ENCODE data around the gene NIPBL. TPM values are rescaled to one million over a fixed set of nuclear protein-coding genes. Genes with fewer than 3 reads are reported as not detected.

NIPBL gene
- total RNA-seq, 2 experiments from 2014 or later: 55.5 to 58.7 TPM

DNA sequence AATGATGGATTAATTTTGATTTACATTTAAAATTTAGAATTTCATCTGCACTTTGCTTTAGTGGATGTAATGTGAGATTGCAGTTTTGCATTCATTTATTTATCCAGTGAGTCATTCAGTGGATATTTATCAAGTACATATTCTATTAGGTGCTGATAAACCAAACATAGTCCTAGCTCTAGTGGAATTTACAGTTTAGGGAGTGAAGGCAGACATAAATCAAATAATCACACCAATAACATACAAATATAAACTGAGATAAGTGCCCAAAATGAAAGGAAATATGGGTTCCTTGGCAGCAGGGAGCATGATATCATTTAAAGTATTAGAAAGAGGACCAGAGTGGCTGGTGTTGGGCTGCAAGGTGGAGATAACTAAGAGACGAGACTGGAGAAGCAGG, 14.7 kb upstream of the NIPBL start:
- Mint-ChIP-seq H3K4me1 (no peaks in the 10 kb centered on the region), H3K27me3 (peaks cover 25% of the 10 kb centered on the region), H3K4me3 (no peak overlapping the region), H3K27ac (no peak overlapping the region), H3K36me3 (ENCODE audit: low read depth) (no peaks in the 10 kb centered on the region), H3K9me3 (no peaks in the 10 kb centered on the region)
- CTCF ChIA-PET: no interaction called here
- POLR2A ChIA-PET: no interaction called here
- no peak for DNase-seq

DNA sequence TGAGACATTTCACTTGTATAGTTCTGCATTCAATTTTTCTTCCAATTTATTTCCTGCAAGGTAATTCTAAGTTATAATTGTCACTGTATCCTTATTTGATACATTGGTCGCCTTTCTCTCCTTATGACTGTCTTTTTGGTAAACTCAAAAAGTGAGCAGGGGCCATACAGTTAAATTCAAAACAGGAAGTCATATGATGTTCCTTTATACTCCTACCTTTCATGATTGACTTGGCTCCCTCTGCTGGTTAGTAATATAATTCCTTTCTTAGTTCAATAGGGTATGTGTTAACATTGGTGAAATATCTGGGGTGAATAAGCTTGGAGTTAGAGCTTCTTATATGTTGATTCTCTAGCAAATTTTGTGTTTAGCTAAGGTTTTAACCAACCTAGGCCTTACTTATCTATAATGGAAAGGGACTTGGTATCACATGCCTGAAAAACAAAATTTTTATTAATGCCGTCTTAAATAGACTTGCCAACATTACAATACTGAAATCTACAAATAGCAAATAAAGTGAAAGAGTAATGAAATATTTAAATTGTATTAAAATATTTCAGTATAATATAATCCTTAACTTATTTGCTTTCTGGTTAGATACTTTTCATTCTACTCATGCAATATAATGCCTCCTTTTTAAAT, 6.0 kb upstream of the NIPBL start:
- no peaks in the 10 kb centered on the region for H3K27me3 Mint-ChIP-seq
- CTCF ChIA-PET: interaction anchor here (0.5 to 4.3 kb wide), 6 partner anchors 24 to 484 kb away, joined by 3 to 20 read pairs (median 6); no protein-coding TSS in a partner anchor
- peaks cover 34% of the 10 kb centered on the region for H3K4me1 Mint-ChIP-seq
- no peak overlapping the region for H3K27ac Mint-ChIP-seq
- H3K36me3 Mint-ChIP-seq (ENCODE audit: low read depth): peaks cover 16% of the 10 kb centered on the region
- no peak overlapping the region for H3K4me3 Mint-ChIP-seq
- DNase-seq: no peak
- no peaks in the 10 kb centered on the region for H3K9me3 Mint-ChIP-seq
- POLR2A ChIA-PET: interaction anchor here (1.0 kb wide), 1 partner anchor 720 kb away, joined by 3 read pairs; no protein-coding TSS in a partner anchor

DNA sequence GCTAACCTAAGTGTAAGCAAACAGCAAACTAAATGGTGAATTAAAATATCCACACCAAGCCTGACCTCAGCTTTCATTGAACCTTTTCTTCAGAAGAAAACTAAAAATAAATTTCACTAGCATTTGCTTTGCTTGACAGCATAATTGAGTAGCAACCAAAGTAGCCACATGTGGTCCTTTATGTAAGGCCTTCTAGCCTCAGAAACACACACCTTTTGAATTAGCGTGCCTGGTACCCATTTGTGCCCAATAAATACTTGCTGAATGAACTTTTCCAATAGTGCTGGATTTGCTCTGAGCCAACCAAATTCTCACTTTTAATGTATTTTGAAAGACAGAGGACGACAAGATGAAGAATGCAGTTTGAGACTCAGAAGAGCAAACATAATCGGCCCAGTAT, 2.1 kb upstream of the NIPBL start:
- Mint-ChIP-seq H3K4me1 (peaks cover 43% of the 10 kb centered on the region), H3K4me3 (peak overlapping the region; percentile 78), H3K27ac (peak overlapping the region; percentile 42), H3K36me3 (ENCODE audit: low read depth) (peaks cover 19% of the 10 kb centered on the region), H3K27me3 (no peaks in the 10 kb centered on the region), H3K9me3 (no peaks in the 10 kb centered on the region)
- CTCF ChIA-PET: interaction anchor here (0.8 to 1.0 kb wide), 2 partner anchors 98 to 135 kb away, joined by 3 to 4 read pairs; no protein-coding TSS in a partner anchor
- POLR2A ChIA-PET: interaction anchor here (1.4 to 2.2 kb wide), 2 partner anchors 12 to 497 kb away, joined by 3 to 7 read pairs; partner anchors contain the start of gene NUP155
- DNase-seq: no peak

DNA sequence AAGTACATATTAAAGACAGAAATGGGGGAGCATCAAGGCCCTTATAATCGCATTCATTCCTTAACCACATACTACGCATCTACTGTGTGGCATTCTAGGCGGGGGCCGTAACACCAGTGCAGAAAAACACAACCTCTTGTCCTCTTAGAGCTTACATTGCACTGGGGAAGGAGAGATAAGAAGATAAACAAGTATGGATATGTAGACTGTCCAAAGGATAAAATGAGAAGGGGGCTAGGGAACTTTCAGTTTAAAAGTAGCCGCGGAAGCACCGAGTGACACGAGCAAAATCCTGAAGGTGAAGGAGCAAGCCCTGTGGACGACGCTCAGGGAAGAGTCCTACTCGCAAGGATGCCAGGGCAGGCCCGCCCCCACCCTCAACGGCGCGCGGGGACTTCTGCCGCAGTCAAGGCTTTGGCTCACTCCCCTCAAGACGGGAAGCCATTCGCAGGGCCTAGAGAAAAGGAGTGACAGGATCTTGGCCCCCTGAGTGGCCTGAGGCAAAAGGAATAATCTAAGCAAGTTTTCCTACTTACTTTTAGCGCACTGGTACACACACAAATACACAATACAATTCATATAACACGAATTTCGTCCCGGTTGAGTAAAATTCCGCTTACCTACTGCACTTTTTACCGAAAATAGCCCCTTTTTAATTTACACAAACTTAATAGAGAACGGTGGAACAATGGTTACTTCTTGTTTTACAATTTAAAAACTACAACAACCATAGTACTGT, 1.3 kb upstream of the NIPBL start:
- no peaks in the 10 kb centered on the region for H3K9me3 Mint-ChIP-seq

DNA sequence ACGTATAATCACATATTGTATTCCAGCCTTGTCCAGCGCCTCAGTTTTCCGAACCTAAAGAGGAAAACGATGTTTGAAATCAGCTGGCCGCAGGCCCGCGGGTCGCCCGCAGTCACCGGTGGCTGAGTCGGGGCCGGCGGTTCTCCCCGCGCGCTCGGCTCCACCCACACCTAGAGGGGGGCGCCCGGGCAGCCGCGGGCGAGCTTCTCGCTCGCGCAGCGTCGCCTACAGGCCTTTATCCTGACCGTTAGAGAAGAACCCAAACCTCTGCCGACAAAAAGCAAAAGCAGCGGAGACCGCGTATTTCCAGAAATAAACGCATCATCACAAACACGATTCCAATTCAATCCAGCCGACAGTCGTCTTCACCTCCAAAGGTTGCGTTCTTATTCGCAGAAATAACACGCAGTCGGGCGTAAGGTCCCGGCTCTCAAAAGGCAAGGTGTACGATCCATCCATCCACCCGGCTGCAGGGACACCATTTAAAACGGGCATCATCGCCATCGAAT, 725 bp upstream of the NIPBL start:
- Mint-ChIP-seq H3K4me1 (peaks cover 41% of the 10 kb centered on the region), H3K9me3 (no peaks in the 10 kb centered on the region), H3K4me3 (peak overlapping the region; percentile 78), H3K36me3 (ENCODE audit: low read depth) (peaks cover 16% of the 10 kb centered on the region), H3K27ac (peak overlapping the region; percentile 96), H3K27me3 (no peaks in the 10 kb centered on the region)
- CTCF ChIA-PET: interaction anchor here (0.9 to 1.5 kb wide), 4 partner anchors 10 to 146 kb away, joined by 3 to 8 read pairs (median 3); no protein-coding TSS in a partner anchor
- POLR2A ChIA-PET: interaction anchor here (0.6 to 3.0 kb wide), 12 partner anchors 8 to 847 kb away, joined by 3 to 21 read pairs (median 3); partner anchors contain the start of gene NUP155
- DNase-seq: peak; percentile 81

More for the DNA sequence above, 1.3 kb upstream of the NIPBL start:
- Mint-ChIP-seq H3K4me1 (peaks cover 43% of the 10 kb centered on the region), H3K4me3 (peak overlapping the region; percentile 78), H3K36me3 (ENCODE audit: low read depth) (peaks cover 18% of the 10 kb centered on the region), H3K27me3 (no peaks in the 10 kb centered on the region), H3K27ac (peak overlapping the region; percentile 96)
- CTCF ChIA-PET: interaction anchor here (0.8 to 1.5 kb wide), 4 partner anchors 10 to 146 kb away, joined by 3 to 8 read pairs (median 4); no protein-coding TSS in a partner anchor
- DNase-seq: peak; percentile 47
- POLR2A ChIA-PET: interaction anchor here (0.6 to 2.2 kb wide), 9 partner anchors 9 to 848 kb away, joined by 3 to 7 read pairs (median 3); partner anchors contain the start of gene NUP155

DNA sequence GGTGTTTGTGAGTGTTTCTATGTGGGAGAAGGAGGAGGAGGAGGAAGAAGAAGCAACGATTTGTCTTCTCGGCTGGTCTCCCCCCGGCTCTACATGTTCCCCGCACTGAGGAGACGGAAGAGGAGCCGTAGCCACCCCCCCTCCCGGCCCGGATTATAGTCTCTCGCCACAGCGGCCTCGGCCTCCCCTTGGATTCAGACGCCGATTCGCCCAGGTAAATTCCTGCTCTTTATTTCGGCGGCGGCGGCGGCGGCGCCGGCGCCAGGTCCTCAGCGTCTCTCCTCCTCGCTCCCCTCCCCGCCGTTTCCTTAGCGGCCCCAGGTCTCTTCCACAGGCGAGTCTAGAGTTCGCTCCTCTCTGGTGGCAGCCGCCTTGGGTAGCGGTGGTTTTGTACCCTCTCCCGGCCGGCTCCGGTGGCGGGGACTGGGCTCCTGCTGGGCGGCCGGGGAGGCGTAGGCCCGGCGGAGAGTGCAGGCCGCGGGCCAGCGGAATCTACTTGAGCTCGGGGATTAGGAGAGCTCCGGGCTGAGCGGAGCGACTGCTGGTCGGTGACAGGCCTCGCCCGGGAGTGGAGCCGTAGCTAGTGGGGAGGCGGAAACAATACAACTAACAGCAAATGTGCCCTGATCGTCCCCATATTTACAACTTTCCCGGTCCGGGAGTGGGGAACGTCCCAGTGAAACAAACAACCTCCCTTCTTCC, 547 bp downstream of the NIPBL start:
- CTCF ChIA-PET: interaction anchor here (0.9 to 1.5 kb wide), 4 partner anchors 68 to 502 kb away, joined by 3 to 8 read pairs (median 3); partner anchors contain the start of gene WDR70
- Mint-ChIP-seq H3K4me3 (peak overlapping the region; percentile 78), H3K27me3 (no peaks in the 10 kb centered on the region), H3K9me3 (no peaks in the 10 kb centered on the region), H3K4me1 (peaks cover 45% of the 10 kb centered on the region), H3K36me3 (ENCODE audit: low read depth) (peaks cover 16% of the 10 kb centered on the region), H3K27ac (peak overlapping the region; percentile 96)
- peak; percentile 62 for DNase-seq
- POLR2A ChIA-PET: interaction anchor here (0.8 to 3.0 kb wide), 9 partner anchors 10 to 844 kb away, joined by 3 to 21 read pairs (median 4); partner anchors contain the start of genes NADK2 and NUP155

DNA sequence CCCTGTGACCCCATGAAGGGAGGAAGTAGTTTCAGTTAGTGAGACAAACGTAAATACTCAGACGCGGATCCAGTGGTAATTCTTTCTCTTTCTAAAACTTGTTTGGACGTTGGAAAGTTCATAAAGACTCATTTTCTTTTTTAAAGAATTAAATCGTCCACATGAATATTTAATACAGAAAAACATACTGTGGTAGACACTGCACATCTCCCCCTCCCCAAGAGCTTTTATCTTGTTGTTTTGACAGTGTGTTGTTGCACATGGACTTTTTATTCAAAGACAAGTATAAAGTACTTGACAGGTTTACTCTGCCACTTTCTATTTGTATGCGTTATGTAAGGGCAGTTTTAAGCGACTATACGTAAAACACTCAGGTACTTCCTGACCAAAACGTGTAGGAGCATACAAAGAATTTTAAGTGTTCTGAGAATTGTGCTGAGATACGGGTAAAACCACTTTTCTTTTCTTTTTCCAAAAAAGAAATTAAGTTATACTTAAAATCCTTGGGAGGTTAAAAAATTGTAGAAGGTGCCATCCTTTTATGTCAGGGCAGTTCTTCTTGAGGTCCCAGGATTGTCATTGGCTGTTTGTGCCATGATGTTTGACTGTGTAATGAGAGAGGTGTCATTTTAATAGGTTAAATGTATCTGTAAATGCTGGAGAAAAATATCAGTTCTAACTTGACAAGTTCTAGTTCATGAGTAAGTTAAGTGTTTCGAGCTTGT, 1.3 kb downstream of the NIPBL start:
- Mint-ChIP-seq H3K4me3 (peak overlapping the region; percentile 78), H3K9me3 (no peaks in the 10 kb centered on the region), H3K4me1 (peaks cover 45% of the 10 kb centered on the region), H3K27me3 (no peaks in the 10 kb centered on the region), H3K36me3 (ENCODE audit: low read depth) (peaks cover 12% of the 10 kb centered on the region), H3K27ac (peak overlapping the region; percentile 96)
- ChIA-PET POLR2A (interaction anchor here (0.9 to 3.0 kb wide), 4 partner anchors 11 to 493 kb away, joined by 3 to 21 read pairs (median 4); partner anchors contain the start of gene NUP155), CTCF (interaction anchor here (0.9 to 1.0 kb wide), 2 partner anchors 217 to 501 kb away, joined by 3 read pairs; partner anchors contain the start of gene WDR70)
- no peak for DNase-seq

DNA sequence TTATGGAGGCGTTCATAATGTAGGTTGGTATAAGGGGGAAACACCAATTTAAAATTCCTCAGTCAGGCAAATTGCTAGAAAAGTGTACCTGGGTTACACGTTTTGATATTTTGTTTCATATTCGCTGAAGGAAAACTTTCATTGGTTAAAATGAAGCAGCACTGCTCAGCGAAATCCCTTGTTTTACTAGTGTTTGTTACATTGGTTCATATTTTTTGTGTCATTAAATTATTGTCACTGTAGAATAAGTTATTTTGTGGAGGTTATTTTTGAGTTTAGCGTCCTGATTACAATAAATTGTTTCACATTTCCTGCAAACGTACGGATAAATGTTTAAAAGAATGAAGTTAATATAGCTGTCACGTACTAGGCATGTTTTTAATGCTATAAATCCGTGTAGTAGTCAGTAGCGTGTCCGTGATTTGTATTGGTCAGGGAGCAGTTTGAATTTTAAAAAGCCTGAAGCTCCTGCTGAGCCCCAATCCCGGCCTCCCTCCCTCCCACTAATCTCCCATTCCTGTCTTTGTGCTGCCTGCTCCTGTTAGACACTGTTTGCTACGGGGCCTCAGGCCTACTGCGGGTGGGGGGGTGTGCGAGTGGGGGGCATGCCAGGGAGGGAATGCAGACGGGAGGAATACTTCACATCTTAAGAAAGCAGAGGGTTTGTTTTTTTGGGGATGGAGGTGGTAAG, 2.0 kb downstream of the NIPBL start:
- H3K9me3 Mint-ChIP-seq: no peaks in the 10 kb centered on the region
- ChIA-PET POLR2A (interaction anchor here (1.0 to 3.0 kb wide), 3 partner anchors 11 to 493 kb away, joined by 3 to 21 read pairs (median 6); partner anchors contain the start of gene NUP155), CTCF (interaction anchor here (1.0 kb wide), 1 partner anchor 500 kb away, joined by 3 read pairs; the partner anchor contains the start of gene WDR70)
- no peaks in the 10 kb centered on the region for H3K27me3 Mint-ChIP-seq
- H3K27ac Mint-ChIP-seq: peak overlapping the region; percentile 96
- DNase-seq: no peak
- peaks cover 40% of the 10 kb centered on the region for H3K4me1 Mint-ChIP-seq
- peak overlapping the region; percentile 78 for H3K4me3 Mint-ChIP-seq
- H3K36me3 Mint-ChIP-seq (ENCODE audit: low read depth): peaks cover 12% of the 10 kb centered on the region

DNA sequence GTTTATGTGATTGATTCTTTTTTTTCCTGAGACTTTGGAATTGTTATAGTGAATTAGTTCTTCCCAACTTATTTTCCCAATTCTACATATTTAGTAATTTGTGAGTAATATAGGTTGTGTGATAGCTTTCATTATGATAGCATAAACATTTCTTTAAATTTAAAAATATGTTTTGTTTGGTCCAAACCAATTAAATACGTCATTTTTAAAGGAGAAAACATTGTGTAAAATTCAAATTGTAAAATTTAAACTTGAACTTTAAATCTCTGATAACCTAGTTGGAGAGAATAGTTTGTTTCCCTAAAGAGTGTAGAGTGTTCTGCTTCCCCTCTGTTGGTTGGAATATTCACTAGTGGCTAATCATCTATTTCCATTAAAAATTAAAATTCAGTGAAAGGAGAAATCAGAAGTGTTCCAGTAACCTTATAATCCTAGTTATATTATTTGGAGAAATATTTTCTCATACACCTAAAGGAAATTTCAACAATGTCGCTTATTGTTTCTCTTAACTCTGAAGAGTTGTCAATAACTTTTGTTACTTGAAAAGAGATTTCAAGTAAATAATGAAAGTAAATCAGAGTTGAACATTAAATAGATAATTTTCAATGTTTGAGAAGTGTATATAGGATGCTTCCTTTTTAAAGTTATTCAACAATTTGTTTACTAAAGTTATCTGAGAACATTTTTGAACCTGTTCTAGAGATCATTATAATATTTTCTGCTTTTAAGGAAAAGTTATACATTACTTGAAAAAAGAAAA, 2.9 kb downstream of the NIPBL start:
- no peak overlapping the region for H3K27ac Mint-ChIP-seq
- H3K4me3 Mint-ChIP-seq: peak overlapping the region; percentile 78
- H3K4me1 Mint-ChIP-seq: peaks cover 41% of the 10 kb centered on the region
- no peak for DNase-seq
- no peaks in the 10 kb centered on the region for H3K9me3 Mint-ChIP-seq
- no peaks in the 10 kb centered on the region for H3K27me3 Mint-ChIP-seq
- H3K36me3 Mint-ChIP-seq (ENCODE audit: low read depth): peaks cover 12% of the 10 kb centered on the region
- ChIA-PET CTCF (no interaction called here), POLR2A (no interaction called here)

DNA sequence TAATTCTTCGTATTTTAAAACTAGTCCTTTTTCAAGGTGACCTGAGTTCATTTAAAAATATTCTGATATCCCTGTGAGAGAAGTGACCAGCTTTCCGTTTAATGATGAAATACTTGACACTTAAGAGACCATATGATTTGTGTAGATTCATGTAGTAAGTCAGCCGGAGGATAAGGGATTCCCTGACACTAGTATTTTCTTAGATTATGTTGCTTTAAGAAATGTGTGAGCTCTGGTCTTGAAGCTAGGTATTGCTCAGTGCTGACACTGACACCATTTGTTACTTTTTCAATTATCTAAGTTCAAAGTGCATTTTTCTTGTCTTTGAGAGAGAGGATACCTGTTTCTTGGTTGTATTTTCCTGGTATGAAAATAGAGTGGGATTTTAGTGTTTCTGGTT, 4.2 kb downstream of the NIPBL start:
- peaks cover 12% of the 10 kb centered on the region for H3K36me3 Mint-ChIP-seq (ENCODE audit: low read depth)
- no peaks in the 10 kb centered on the region for H3K27me3 Mint-ChIP-seq
- H3K27ac Mint-ChIP-seq: no peak overlapping the region
- no peak overlapping the region for H3K4me3 Mint-ChIP-seq
- CTCF ChIA-PET: no interaction called here
- POLR2A ChIA-PET: no interaction called here
- no peaks in the 10 kb centered on the region for H3K9me3 Mint-ChIP-seq
- DNase-seq: no peak
- peaks cover 37% of the 10 kb centered on the region for H3K4me1 Mint-ChIP-seq

DNA sequence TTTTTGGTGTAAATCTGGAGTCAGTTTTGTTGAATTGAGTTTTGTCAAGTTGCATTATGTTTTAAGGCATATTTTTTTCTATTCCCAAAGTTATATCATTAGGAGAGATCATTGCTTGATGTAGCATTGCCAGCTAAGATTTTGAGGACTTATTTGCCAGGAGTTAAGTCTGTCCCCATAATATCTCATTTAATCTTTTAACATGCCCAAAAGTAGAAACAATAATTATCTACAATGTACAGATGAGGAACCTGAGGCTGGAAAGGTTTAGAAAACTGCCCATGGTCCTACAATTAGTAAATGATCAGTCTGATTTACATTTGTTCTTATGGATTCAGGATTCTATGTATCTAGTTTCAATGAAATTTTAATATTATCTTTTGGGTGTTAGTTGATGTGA, 4.7 kb downstream of the NIPBL start:
- Mint-ChIP-seq H3K4me1 (peaks cover 37% of the 10 kb centered on the region), H3K4me3 (no peak overlapping the region), H3K27ac (no peak overlapping the region), H3K9me3 (no peaks in the 10 kb centered on the region), H3K36me3 (ENCODE audit: low read depth) (peaks cover 15% of the 10 kb centered on the region), H3K27me3 (no peaks in the 10 kb centered on the region)
- POLR2A ChIA-PET: no interaction called here
- DNase-seq: no peak
- CTCF ChIA-PET: no interaction called here
